Vagina (tissue), 2 donors: ENCODE data around the gene KLK13.

Source experiments
- CTCF ChIP-seq, 3 experiments: fragments of 450-650 bp in 2 of 3; fragments of 200-600 bp in 1 of 3; sonication (generic) in 1 of 3; IDR thresholded peaks; one replicate each; pipeline ENCODE4 v1.5.1; 2017 to 2019; ENCODE audit warnings: antibody characterized with exemption in 3 of 3, mild to moderate bottlenecking in 2 of 3, moderate library complexity in 2 of 3
- POLR2A ChIP-seq, 2 donors: fragments of 450-650 bp; IDR thresholded peaks; one replicate each; pipeline ENCODE4 v1.6.1; 2017; ENCODE audit warnings: antibody characterized with exemption in 2 of 2, mild to moderate bottlenecking in 2 of 2, moderate library complexity in 2 of 2

GRCh38 chr19:51025809-51026553, 38.9 kb downstream of the KLK13 start:
- TF ChIP-seq POLR2A (IDR thresholded peaks at IDR 0.05) (no peak), CTCF (IDR thresholded peaks at IDR 0.05) (no peak)
